ENCODE measurements around the gene MBOAT1. TPM values are rescaled to one million over a fixed set of nuclear protein-coding genes. Genes with fewer than 3 reads are reported as not detected.

Gene MBOAT1
- polyA plus RNA-seq, 1 of the 3 experiments (the other 2 are of a cell fraction) = 3.0 TPM

DNA sequence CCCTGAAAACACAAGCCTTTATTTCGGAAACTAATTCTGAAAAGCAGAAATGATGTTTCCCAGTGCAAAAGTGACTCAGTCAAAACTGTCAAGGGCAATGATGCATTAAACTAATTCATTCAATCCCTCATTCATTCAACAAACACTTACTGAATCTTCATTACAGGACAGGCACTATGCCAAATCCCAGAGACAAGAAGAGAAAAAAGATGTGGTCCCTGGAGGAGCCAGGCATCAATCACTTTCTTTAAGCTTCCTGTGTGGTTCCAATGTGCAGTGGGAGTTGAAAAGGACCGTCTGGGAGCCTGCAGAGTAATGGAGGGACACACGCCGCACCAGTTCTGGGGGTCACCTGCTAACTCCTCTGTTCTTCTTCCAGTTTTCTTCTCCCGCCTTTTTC, 113.1 kb downstream of the MBOAT1 start:
- Histone ChIP-seq H3K9me2 (no peaks in the 10 kb centered on the region), H3K27me3 (ENCODE audit: insufficient read depth) (no peaks in the 10 kb centered on the region), H3K9ac (no peak overlapping the region), H3K9me3 (no peaks in the 10 kb centered on the region), H3K79me2 (ENCODE audit: insufficient read depth) (no peaks in the 10 kb centered on the region), H3K27ac (ENCODE audit: low read depth in 2 of 2, low read length in 1 of 2) (no peak overlapping the region), H3K4me1 (ENCODE audit: control insufficient read depth in 1 of 2, insufficient read depth in 2 of 2, low read depth in 1 of 2, low read length in 1 of 2) (no peaks in the 10 kb centered on the region), H2AFZ (ENCODE audit: low read depth) (no peak overlapping the region), H4K20me1 (ENCODE audit: insufficient read depth) (no peaks in the 10 kb centered on the region), H3K4me3 (ENCODE audit: low read depth in 2 of 2, low read length in 1 of 2) (no peak overlapping the region), H3K36me3 (replicated peaks in 1 of 2; ENCODE audit: control insufficient read depth in 1 of 2, insufficient read depth in 2 of 2, low read length in 1 of 2) (no peaks in the 10 kb centered on the region), H3F3A (replicated peaks; ENCODE audit: insufficient read depth) (no peaks in the 10 kb centered on the region), H3K4me2 (no peak overlapping the region)
- TF ChIP-seq GATA2 (CRISPR knock-in tag; IDR thresholded peaks at IDR 0.05) (no peak), MEF2A (IDR thresholded peaks at IDR 0.05; ENCODE audit: borderline replicate concordance, low read depth) (no peak), NRF1 (IDR thresholded peaks at IDR 0.05; ENCODE audit: low read depth, low read length) (no peak), TAF1 (IDR thresholded peaks at IDR 0.05; ENCODE audit: borderline replicate concordance, low read depth, low read length) (no peak)
- TF ChIP-seq, protein P1, sequence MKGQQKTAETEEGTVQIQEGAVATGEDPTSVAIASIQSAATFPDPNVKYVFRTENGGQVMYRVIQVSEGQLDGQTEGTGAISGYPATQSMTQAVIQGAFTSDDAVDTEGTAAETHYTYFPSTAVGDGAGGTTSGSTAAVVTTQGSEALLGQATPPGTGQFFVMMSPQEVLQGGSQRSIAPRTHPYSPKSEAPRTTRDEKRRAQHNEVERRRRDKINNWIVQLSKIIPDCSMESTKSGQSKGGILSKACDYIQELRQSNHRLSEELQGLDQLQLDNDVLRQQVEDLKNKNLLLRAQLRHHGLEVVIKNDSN (IDR thresholded peaks at IDR 0.05; ENCODE audit: borderline replicate concordance, low read depth) = no peak
- TF ChIP-seq, protein P2, sequence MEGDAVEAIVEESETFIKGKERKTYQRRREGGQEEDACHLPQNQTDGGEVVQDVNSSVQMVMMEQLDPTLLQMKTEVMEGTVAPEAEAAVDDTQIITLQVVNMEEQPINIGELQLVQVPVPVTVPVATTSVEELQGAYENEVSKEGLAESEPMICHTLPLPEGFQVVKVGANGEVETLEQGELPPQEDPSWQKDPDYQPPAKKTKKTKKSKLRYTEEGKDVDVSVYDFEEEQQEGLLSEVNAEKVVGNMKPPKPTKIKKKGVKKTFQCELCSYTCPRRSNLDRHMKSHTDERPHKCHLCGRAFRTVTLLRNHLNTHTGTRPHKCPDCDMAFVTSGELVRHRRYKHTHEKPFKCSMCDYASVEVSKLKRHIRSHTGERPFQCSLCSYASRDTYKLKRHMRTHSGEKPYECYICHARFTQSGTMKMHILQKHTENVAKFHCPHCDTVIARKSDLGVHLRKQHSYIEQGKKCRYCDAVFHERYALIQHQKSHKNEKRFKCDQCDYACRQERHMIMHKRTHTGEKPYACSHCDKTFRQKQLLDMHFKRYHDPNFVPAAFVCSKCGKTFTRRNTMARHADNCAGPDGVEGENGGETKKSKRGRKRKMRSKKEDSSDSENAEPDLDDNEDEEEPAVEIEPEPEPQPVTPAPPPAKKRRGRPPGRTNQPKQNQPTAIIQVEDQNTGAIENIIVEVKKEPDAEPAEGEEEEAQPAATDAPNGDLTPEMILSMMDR (IDR thresholded peaks at IDR 0.05) = no peak
- ChIA-PET POLR2A (no interaction called here), CTCF (interaction anchor here (4.3 kb wide), 1 partner anchor 28 kb away, joined by 39 read pairs; no protein-coding TSS in a partner anchor)
- 92% methylated on average over 5 of the region's 5 CpGs for WGBS (ENCODE audit: low lambda C conversion rate)
- DNase-seq = no peak

DNA sequence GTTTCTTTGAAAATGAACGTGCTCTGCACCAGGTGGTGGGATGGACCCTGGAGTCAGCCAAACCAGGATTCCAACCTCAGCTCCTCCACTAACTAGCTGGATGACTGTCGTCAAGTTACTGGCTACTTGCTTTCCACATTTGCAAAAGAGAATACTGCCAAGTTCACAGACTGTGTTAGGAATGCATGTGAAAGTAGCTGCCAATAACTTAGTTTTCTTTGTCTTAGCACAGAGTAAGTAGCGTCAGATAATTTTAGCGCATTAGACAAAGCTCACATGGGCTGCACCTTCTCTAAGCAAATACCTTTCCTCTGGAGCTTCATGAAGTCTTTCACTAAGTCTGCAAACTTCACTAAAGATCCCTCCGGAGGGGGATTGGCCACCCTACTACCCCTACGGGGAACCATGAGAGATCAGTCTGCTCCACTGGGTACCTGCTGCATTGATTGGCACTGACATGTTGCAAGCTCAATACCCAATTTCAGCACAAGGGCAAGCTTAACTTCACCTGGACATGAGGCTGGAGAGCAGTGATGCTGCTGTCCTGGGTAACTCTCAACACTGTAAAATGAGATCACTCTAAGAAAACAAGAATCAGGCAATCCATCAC, 113.9 kb downstream of the MBOAT1 start:
- no peak overlapping the region for H3K27ac ChIP-seq (ENCODE audit: low read depth in 2 of 2, low read length in 1 of 2)
- no peak for DNase-seq
- H4K20me1 ChIP-seq (ENCODE audit: insufficient read depth) = no peaks in the 10 kb centered on the region
- no peak overlapping the region for H2AFZ ChIP-seq (ENCODE audit: low read depth)
- no peaks in the 10 kb centered on the region for H3K4me1 ChIP-seq (ENCODE audit: control insufficient read depth in 1 of 2, insufficient read depth in 2 of 2, low read depth in 1 of 2, low read length in 1 of 2)
- no peaks in the 10 kb centered on the region for H3K36me3 ChIP-seq (replicated peaks in 1 of 2; ENCODE audit: control insufficient read depth in 1 of 2, insufficient read depth in 2 of 2, low read length in 1 of 2)
- H3F3A ChIP-seq (replicated peaks; ENCODE audit: insufficient read depth) = no peaks in the 10 kb centered on the region
- WGBS (ENCODE audit: low lambda C conversion rate) = 93% methylated on average over 5 of the region's 6 CpGs
- ChIA-PET CTCF (interaction anchor here (0.8 to 4.3 kb wide), 4 partner anchors 12 to 77 kb away, joined by 3 to 39 read pairs (median 4); no protein-coding TSS in a partner anchor), POLR2A (no interaction called here)
- no peaks in the 10 kb centered on the region for H3K27me3 ChIP-seq (ENCODE audit: insufficient read depth)
- H3K9me3 ChIP-seq = no peaks in the 10 kb centered on the region
- H3K4me3 ChIP-seq (ENCODE audit: low read depth in 2 of 2, low read length in 1 of 2) = no peak overlapping the region
- H3K9ac ChIP-seq = no peak overlapping the region
- no peak overlapping the region for H3K4me2 ChIP-seq
- H3K79me2 ChIP-seq (ENCODE audit: insufficient read depth) = no peaks in the 10 kb centered on the region
- no peaks in the 10 kb centered on the region for H3K9me2 ChIP-seq
- no peak for TF ChIP-seq YY1 (IDR thresholded peaks at IDR 0.05; ENCODE audit: low read depth)
- TF ChIP-seq RCOR1 (IDR thresholded peaks at IDR 0.05; ENCODE audit: low read length) = no peak
- TF ChIP-seq, protein P3, sequence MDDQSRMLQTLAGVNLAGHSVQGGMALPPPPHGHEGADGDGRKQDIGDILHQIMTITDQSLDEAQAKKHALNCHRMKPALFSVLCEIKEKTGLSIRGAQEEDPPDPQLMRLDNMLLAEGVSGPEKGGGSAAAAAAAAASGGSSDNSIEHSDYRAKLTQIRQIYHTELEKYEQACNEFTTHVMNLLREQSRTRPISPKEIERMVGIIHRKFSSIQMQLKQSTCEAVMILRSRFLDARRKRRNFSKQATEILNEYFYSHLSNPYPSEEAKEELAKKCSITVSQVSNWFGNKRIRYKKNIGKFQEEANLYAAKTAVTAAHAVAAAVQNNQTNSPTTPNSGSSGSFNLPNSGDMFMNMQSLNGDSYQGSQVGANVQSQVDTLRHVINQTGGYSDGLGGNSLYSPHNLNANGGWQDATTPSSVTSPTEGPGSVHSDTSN (IDR thresholded peaks at IDR 0.05) = no peak
- no peak for TF ChIP-seq EP300 (IDR thresholded peaks at IDR 0.05; ENCODE audit: borderline replicate concordance in 1 of 2, low read depth in 1 of 2, low read length in 1 of 2)
- TF ChIP-seq FOXJ3 (CRISPR knock-in tag; IDR thresholded peaks at IDR 0.05) = no peak
- no peak for TF ChIP-seq FOSL2 (IDR thresholded peaks at IDR 0.05; ENCODE audit: borderline replicate concordance, low read depth)
- no peak for TF ChIP-seq RAD21 (IDR thresholded peaks at IDR 0.05; ENCODE audit: low read length)
- no peak for TF ChIP-seq GABPA (IDR thresholded peaks at IDR 0.05; ENCODE audit: low read depth)
- TF ChIP-seq ELF1 (IDR thresholded peaks at IDR 0.05) = no peak
- no peak for TF ChIP-seq GATA2 (CRISPR knock-in tag; IDR thresholded peaks at IDR 0.05)
- no peak for TF ChIP-seq MEF2A (IDR thresholded peaks at IDR 0.05; ENCODE audit: borderline replicate concordance, low read depth)
- no peak for TF ChIP-seq FOXM1 (IDR thresholded peaks at IDR 0.05; ENCODE audit: low read depth)
- TF ChIP-seq, protein P2 (IDR thresholded peaks at IDR 0.05) = no peak
- no peak for TF ChIP-seq TCF12 (IDR thresholded peaks at IDR 0.05)
- TF ChIP-seq TEAD4 (IDR thresholded peaks at IDR 0.05; ENCODE audit: borderline replicate concordance, insufficient read depth) = no peak
- TF ChIP-seq POLR2AphosphoS5 (IDR thresholded peaks at IDR 0.05; ENCODE audit: low read depth, low read length) = no peak
- TF ChIP-seq, protein P4, sequence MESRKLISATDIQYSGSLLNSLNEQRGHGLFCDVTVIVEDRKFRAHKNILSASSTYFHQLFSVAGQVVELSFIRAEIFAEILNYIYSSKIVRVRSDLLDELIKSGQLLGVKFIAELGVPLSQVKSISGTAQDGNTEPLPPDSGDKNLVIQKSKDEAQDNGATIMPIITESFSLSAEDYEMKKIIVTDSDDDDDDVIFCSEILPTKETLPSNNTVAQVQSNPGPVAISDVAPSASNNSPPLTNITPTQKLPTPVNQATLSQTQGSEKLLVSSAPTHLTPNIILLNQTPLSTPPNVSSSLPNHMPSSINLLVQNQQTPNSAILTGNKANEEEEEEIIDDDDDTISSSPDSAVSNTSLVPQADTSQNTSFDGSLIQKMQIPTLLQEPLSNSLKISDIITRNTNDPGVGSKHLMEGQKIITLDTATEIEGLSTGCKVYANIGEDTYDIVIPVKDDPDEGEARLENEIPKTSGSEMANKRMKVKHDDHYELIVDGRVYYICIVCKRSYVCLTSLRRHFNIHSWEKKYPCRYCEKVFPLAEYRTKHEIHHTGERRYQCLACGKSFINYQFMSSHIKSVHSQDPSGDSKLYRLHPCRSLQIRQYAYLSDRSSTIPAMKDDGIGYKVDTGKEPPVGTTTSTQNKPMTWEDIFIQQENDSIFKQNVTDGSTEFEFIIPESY (IDR thresholded peaks at IDR 0.05; ENCODE audit: borderline replicate concordance, low read depth) = no peak
- no peak for TF ChIP-seq NRF1 (IDR thresholded peaks at IDR 0.05; ENCODE audit: low read depth, low read length)

Data from SK-N-SH (cell line).